HG02884 (cell line): ENCODE results near the gene MSRB3.

Experiments used
- ATAC-seq: cut with Tn5 transposase; IDR thresholded peaks from one replicate; pipeline ENCODE4 v1.9.1; 2021; ENCODE audit warnings: mild to moderate bottlenecking, moderate library complexity; ENCODE audit not compliant: unreplicated experiment

Gene MSRB3

DNA sequence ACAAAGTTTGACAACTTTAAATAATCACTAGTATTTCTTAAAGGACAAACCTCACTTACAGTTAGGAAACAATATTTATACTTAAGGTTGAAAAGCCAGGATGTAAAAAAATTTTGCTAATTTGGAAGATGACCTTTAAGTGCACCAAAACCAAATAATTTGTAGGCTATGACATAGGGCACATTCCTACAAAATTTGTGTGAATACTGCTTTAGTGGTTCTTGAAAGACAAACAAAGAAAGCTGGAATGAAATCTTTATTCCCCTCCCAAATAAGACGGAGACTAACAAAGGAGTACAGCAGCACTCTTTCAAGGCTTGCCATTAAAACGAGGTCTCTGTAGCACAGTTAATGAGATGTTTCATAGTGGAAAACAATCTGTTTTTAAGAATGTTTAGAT, 45.6 kb downstream of the MSRB3 start:
- ATAC-seq, result no peak

DNA sequence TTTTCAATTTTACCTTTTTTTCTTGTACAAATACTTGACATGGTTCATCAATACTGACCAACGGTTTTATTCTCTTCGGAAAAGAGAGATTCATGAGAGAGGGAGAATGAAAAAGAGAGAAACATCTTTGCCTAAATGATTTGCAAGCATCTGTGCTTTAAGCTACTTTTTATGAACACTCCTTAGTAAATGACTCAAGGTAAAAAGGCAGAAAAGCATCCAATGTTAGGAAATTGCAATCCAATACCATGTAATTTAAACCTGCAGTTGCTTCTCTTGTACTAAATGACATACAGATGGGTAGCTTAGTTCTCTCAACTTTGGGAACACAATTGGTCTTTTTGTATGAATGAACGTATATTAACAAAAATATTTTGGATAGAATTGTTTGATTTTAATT, 46.1 kb downstream of the MSRB3 start:
- no peak for ATAC-seq

DNA sequence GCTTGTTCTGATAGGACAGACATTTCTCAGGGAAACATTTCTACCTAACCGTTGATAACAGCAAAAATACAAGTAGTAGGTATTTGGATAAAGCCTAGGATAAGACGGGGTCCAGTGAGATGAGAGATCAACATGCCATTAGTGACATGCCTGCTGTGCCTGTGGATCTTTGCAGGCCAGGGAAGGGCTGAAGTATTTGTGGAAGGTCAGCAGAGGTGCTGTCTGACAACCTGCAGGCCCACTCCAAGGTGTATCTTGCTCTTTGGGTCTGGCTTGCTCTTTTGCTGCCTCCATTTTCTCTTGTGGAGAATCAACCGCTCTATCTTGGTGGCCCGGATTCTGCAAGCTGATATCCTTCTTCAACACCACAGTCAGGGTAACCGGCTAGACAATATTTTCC, 46.7 kb downstream of the MSRB3 start:
- ATAC-seq, result no peak

DNA sequence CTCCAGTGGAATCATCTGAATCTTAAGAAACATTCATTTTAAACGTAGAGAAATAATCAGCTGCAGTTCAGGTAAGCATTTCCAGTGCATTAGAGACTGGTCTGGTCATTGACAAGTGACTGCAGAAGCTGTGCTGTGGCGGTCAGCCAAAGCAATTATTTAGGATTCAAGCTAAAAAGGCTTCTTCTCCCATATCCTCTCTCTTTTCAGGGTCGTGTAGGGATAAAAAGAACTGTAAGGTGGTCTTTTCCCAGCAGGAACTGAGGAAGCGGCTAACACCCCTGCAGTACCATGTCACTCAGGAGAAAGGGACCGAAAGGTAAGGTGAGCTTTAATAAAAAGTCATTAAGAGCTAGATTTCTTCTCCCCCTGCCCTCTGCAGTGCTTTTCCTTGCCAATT, 48.1 kb downstream of the MSRB3 start:
- ATAC-seq, result no peak

DNA sequence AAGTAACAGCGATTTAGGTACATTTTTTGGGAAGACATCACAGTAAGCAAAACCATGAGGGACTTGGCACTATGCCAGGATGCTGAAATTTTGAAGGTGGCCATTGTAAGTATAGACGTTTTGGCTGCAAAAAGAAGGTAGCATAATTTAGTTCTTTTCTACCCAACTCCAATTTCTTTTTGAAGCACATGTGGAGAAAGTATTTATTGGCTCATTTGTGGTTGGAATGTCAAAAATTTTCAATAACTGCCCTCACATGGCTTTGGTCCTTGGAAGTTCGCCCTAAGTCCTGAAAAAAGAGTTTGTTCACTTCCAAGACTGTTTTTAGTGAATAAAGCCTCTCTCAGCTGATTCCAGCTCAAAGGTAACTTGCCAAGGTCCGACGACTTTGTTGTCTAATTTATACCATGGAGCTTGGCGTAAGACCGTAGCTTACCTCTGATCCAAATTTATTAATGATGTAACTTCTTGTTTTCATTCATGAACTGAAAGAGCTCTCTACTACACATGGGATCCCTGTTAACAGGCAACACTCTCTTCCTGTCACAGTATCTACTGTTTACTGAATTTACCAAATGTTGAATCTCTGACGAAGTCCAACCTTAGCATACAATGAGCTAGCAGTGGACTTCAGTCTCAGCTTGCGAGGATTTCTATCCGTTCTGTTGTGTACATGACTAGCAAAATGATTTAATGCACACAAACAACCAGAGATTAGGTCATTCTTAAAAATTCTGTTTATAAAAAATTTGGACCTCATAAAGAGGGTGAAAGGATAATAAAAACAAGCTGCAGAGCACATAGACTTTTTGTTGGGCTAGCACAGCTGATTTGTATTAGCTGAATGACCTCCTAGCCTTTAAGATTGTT, 49.0 kb downstream of the MSRB3 start:
- no peak for ATAC-seq

DNA sequence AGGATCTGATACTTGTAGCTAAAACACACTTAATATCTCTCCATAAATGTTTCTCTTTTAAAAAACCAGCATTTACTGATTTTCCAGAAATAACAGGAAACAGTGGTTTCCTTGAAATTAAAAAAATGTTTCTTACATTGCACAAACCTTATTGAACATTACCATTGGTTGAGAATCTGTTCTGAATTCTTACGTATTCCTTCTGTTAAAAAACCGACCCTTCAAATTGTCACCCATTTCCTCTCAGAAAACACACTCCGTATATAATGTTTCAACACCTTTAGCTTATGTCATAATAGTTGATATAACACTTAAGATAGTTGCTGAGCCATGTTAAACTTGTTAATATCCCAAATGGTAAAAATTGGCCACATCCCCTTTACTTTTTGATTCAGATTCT, 51.2 kb downstream of the MSRB3 start:
- no peak for ATAC-seq

DNA sequence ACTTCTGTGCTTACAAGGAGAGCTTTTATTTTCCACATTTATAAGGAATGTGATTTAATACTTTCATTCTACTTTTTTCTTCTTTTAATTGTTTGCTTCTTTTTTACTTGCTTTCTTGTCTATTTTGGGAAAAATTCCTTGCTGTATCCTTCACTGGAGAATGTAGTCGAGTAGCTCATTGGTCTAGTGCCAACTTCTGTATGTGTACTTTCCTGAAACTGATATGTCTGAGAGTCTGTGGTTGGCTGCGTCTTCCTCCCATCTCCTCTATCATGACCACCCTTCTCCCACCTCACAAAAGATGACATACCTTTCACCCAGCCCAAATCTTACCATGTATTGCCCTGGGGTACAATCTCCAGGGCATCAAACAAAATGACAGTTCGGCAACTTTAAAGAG, 51.8 kb downstream of the MSRB3 start:
- no peak for ATAC-seq

DNA sequence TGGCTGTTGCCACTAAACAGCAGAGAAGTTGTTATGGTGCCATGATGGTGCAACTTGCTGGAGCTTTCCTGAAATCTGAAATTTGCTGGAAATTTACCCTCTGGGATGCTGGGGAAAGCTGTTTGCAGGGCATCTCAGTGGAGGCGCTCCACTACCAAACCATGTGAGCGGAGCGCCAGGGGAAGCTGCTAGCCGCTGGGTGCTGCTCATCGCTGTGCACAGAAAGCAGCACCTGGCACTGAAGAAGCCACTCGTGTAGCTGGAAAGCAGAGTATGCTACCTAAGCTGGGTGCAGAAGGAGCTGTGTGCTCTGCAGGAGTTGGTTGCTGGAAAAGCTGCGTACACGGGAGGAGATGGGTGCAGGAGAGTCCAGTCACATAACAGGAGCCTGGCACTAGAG, 53.0 kb downstream of the MSRB3 start:
- no peak for ATAC-seq

DNA sequence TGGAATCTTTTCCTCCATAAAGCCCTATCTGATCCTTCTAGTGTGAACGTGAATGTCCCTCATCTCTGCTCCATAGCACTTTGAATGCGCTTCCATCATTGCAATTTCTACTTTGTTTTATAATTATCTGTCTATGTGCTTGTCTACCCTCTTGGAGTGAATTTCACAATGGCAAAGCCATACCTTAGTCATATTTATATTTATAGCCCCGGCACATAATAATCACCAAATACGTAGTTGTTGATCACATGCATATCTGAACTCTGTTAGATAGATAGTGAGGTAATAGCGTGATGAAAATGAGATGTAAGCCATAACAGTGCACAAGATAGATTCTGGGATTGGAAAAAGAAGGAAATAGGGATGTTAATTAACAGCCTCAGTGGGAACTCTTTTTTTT, 55.2 kb downstream of the MSRB3 start:
- ATAC-seq, result no peak

DNA sequence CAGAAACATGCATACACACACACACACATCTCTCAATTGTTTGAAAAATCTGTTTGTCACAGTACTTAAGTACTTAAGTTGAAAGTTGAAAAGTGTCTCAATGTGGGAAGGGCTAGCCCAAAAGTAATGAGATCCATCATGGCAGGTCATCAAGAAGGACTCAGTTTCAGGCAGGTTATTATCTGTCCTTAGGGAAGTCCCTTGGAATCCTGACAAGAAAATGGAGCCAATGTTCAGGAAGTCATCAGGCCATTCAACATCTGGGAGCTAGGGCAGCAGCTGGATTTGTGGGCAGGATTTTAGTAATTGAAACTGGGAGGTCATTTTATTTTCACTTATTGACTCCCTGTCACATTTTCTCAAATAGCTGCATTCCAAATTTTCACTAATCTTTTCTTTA, 56.0 kb downstream of the MSRB3 start:
- ATAC-seq, result no peak

DNA sequence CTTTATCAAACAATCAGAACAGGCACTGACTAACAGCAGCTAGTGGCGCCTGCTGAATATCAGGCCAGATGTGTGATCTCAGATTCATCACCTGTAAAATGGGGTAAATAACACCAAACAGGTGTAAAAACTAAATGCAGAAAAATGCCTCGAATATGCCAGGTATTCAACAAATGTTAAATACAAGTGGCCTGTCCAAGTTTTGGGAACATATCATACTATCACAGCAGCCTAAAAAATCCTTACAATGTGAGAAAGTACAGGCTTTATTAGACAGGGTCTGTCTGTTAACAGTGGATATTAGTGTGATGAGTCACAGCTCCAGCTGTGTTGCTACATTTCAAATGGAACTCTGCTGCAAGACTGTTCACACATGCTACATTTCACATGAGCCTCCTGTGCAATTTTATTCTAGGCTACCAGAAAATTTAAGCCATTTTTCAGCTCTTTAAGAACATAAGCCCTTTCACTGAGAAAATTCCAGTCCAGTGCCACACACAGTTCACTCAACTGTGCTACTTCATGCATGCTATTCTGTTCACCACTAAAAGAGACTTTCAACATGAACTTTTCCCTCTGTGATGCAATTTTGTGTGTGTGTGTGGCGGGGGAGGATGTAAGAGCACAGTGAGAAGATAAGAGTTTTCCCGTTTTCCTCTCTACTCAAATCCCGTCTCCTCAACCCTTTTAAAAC, 56.7 kb downstream of the MSRB3 start:
- no peak for ATAC-seq

DNA sequence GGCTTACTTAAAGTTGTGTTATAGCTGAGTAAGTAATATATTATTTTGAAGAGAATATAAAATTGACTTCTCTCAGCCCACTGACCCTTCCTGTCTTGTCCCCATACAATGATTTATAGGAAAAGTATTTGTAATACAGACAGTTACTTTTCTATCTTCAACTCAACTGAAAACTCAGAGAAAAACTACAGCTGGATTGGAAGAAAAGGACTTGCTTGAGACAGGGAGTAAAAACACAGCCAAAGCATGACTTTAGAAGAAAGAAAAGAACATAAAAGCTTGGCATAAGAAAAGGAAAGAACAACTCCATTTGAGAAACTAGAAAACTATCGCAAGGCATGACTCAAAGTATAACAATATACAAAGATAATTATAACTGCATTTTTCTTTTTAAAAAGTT, 57.5 kb downstream of the MSRB3 start:
- no peak for ATAC-seq

DNA sequence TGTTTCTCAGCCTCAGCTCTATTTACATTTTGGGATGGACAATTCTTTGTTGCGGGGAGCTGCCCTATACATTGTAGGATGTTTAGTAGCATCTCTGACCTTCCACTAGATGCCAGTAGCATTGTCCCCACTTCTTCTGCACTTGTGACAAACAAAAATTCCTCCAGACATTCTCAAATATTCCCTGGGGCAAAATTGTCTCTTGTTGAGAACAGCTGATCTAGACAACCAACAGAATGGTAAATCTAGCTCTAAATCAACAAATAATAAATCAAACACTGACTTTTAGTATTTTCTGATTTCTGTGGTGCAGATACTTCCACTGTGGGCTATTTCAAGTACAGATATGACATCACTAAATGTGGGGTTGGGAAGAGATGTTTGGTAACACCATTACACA, 60.7 kb downstream of the MSRB3 start:
- no peak for ATAC-seq

DNA sequence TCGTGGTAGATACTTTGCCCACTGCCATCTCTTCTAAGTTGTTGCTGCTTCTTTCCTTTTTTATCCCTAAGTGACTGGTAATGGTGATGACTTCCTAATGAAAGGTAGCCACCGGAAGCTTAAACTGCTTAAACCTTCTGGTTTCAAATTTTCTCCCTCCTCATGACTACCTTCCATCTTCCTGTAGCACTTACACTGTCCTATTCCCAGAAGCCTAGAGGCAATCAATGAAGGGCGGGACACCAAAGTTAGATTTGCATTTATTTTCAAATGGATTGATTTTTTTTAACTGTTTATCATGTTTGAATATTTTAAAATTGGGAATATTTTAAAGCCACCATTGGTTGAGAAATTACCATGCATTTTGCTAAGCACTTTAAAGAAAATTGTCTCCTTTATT, 64.7 kb downstream of the MSRB3 start:
- no peak for ATAC-seq

DNA sequence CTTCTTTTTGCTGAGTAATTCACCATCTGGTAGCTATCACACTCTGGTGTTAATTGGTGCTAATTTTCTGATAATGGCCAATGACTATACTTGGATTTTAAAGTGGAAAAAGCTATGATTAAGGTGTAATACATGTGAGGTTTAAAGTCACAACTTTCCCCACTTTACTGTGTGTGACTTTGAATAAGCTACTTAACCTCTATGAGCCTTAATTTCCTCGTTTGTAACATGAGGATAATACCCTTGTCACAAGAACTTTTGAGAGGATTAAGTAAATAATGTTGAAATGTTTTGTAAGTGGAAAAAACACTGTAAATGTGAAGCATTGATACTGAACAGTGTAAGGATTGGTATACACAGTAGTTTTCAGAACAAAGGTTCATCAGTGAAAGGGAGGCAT, 65.3 kb downstream of the MSRB3 start:
- no peak for ATAC-seq

DNA sequence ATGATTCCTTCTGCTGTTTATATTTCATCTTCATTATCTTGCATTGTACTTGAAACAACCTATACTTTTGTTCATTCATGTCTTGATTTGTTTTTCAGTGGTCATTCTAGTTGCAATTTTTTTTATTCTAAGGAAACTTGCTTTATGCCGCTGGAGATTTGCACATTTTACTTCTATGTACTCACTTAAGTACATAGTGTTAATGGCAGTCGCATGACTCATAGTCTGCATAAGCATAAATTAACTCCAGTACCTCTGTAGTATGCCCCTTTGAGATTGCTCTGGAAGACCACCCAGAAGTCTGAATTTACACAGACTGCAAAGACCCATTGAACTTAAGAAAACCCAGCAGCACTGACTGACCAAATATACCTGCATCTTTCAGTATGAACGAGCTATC, 77.0 kb downstream of the MSRB3 start:
- ATAC-seq, result no peak

DNA sequence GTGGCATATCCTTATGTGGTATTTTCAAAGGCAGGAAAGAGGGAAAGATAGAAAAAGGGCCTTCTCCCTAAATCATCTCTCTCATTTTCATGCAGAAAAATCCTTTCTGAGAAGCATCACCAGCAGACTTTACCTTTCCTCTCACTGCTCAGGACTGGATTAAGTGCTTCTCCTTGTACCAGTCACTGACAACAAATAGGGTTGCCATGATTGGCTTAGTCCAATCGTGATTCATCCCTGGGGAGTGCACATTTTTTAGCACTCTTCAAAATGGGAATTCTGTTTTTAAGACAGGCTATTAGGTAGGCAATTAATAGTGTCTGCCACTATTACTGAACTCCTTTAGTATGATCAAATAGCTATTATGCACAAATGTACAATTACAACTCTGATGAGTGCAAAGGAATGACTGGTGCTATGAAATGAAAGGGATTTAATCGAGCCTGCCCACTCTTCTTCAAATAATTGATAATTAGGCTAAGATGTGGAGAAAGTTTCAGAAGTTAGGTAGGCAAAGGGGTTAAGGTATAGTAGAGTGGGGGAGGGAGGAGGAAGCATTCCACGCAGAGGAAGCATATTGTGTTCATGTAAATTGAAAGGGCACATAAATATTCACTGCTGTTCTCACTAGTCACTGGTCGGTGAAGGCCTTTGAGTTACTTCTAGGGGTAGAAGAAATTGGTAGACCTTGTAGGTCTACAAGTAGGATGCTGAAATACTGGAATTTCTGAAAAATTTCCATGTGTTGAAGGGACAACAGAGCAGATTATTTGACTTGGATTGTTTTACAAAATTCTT, 84.0 kb downstream of the MSRB3 start:
- no peak for ATAC-seq

DNA sequence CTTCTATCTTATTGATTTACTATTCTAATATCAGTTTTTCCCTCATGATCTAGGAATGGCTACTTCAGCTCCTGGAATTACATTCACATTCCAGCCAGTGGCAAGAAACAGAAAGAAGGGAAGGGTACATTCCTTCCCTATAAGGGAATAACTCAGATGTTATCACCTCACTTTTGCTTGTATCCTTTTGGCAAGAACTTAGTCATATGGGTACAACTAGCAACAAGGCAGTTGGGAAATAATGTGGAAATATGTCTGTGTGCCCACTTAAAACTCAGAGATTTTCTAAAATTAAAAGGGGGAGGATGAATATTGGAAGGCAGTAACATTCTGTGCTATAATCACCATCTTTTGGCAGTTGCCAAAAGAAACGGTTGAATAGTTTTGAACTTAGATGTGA, 85.6 kb downstream of the MSRB3 start:
- no peak for ATAC-seq

DNA sequence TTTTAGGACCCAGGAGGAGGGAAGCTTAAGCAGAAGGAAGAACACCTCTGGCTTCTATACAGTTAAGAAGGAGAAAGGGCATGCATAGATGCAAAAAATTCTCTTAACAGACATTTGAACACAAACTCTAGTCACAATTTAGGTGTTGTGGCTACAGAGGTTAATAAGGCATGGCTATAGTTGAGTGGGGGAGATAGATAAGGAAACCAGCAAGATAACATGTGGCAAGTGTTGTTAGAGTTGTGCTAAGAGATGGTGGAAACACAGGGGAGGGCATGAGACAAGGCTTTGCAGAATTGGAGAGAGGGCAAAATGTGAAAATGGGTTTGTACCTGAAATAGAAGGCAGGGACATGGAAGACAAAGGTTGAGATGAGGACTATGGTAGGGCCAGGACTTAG, 88.9 kb downstream of the MSRB3 start:
- no peak for ATAC-seq

DNA sequence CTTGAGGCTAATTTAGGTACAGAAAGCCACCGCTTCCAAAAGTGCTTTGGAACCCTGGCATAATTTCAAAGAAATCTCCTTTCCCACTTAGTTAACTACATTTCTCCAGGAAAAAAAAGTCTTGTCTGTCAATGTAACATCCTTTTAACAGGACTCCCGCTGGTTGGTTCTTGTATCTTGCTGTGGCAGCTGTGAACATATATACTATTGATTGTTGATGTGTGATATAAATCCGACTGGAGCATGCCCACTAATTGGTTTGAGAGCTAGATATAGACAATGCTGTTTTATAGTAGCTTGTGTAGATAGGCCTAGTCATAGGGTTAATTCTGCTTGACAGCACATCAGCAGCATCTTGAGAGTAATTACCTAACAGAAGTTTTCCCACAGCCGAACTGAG, 89.6 kb downstream of the MSRB3 start:
- no peak for ATAC-seq

DNA sequence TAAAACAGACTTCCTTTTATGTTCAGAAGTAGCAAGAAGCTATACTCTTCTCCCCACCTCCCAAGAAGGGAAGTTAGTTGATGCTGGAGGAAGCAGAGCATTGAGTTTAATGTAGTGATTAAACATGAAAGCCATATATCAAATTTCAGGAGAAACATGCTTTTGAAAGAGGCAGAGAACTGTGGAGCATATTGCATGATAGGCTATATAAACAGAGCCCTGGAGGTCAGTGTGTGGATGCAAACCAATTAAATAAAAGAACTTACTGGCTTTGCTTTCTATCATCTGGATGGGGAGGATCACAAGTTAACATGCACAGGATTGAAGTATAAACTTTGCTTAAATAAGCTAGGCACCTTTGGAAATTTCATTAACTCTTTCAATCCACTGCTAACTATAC, 94.1 kb downstream of the MSRB3 start:
- no peak for ATAC-seq

DNA sequence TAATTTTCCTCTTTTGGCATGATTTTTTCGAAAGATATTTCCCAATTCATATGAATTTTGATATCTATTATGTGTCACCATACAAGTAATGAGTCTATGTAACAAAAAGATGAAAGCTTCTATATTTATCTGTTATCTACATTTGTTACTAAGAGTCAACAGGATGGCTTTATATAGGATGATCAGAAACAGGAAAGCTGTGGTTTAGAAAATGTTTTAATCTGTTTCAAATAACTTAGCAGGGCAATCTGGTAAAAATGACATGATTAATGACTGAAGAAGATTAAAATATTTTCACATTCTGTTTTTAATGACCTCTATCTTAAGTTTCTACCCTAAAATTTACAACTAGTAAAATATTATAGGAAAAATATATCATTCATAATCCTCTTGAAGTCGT, 105.8 kb downstream of the MSRB3 start:
- ATAC-seq, result no peak
